HG03196 (cell line): Measurements from ENCODE around the gene IL33.

Source experiments
- ATAC-seq: cut with Tn5 transposase; IDR thresholded peaks from one replicate; pipeline ENCODE4 v1.9.1; 2021; ENCODE audit not compliant: unreplicated experiment

The IL33 gene

DNA sequence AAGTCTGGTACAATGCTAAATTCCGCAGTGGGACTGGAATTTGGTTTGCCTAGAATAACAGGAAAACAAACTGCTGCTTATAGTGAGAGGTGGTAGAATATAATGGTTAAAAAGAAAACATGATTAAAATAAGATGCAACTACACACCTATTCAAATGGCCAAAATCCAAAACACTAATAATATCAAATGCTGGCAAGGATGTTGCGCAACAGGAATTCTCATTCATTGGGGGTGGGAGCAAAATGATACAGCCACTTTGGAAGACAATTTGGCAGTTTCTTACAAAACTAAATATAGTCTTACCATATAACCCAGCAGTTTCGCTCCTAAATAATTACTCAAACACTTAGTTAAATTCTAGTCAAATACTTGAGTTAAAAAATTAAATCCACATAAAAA is 61.8 kb downstream of the IL33 start:
- no peak for ATAC-seq

DNA sequence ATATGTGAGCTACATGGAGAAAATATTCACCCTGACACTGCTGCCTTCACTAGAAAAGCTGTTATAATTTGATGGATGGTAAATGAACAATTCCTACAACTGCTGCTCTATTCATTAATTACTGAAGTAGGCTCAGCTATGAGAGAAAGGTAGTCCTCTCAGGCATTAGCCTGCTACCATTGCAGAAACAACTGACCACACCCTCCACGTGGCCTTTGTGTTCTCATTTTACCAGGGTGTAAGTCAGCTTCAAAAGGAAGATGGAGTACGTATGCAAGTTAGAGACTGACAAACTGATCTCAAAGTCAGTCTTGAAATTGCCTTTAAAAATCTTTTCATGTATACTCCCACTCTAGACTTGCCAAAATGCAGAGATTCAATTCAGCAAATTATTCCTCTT is 86.3 kb downstream of the IL33 start:
- no peak for ATAC-seq

DNA sequence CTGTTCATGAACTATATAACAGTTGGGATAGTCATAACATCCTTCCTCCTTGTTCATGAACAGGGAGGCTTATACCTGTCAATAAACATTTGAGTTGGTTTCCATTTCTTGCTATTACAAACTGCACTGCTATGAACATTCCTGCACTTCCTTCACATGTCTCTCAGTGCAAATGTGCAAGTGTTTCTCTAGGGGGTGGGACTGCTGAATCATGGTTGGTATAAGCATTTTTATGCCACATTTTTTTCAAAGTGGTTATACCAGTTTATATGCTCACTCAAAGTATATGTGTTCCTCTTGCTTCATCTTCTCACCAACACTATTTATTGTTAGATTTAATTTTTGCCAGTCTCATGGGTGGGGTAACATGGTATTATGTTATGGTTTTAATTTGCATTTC is 86.8 kb downstream of the IL33 start:
- no peak for ATAC-seq

DNA sequence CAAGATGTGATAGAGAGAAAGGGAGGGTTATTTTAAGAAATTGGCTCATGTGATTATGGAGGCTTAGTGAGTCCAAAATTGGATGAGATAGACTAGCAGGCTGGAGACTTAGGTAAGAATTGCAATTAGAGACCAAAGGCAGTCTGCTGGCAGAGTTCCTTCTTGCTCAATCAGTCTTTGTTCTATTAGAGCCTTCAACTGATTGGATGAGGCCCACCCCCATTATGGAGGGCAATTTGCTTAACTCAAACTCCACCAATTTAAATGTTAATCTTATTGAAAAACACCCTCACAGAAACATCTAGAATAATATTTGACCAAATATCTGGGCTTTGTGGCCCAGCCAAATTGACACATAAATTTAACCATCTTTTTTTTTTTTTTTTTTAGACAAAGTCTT is 88.6 kb downstream of the IL33 start:
- no peak for ATAC-seq

DNA sequence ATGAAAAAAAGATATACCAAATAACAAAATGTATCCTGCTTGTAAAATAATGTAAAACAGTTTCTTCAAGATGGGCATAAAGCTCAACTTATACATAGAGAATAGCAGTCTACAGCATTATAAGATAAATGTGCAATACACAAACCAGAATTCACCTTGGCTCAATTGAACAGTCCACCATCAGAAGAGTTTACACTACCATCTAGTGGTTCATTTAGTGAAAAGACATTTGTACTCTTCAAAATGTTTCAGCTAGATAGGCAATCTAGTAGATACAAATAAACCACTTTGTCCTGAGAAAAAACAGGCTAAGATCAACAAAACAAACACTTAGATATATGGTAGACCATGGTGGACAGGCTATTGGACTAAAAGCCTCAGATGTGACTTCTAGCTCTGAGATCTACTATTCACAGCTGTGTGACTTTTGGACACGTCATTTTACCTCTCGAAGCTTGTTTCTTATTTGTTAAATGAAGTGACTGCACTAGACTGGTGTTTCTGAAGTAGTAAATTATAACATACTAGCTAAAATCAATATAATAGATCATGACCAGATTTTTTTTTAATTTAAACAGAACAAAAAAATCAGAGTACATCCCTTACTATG is 90.5 kb downstream of the IL33 start:
- ATAC-seq: no peak
